Measurements from ENCODE around the gene SNORC.
A peak's percentile ranks its signal among the peaks of the same experiment; 100 is the strongest.

SNORC gene

DNA sequence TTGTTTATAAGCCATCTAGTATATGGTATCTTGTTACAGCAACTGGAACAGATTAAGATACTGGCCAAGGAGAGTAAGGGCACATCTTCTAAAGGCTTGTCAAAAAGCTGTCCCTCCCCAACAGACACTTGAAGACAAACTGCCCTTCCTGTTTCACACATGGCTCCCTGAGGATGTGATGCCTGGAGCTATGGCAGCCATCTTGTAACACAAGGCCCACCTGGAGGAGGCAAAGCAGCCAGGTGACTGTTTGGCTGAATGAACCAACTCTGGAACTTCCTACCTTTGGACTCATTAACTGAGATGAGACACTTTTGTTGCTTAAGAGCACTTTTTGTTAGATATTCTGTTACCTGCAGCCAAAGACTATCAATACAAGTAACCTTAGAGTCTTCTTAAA, 54.4 kb downstream of the SNORC start:
- TF ChIP-seq, protein P1, sequence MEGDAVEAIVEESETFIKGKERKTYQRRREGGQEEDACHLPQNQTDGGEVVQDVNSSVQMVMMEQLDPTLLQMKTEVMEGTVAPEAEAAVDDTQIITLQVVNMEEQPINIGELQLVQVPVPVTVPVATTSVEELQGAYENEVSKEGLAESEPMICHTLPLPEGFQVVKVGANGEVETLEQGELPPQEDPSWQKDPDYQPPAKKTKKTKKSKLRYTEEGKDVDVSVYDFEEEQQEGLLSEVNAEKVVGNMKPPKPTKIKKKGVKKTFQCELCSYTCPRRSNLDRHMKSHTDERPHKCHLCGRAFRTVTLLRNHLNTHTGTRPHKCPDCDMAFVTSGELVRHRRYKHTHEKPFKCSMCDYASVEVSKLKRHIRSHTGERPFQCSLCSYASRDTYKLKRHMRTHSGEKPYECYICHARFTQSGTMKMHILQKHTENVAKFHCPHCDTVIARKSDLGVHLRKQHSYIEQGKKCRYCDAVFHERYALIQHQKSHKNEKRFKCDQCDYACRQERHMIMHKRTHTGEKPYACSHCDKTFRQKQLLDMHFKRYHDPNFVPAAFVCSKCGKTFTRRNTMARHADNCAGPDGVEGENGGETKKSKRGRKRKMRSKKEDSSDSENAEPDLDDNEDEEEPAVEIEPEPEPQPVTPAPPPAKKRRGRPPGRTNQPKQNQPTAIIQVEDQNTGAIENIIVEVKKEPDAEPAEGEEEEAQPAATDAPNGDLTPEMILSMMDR (conservative IDR thresholded peaks at IDR 0.05; ENCODE audit: control insufficient read depth, insufficient read depth, low read depth, low read length) = no peak
- H3K4me3 ChIP-seq (ENCODE audit: control insufficient read depth, low read depth, low read length) = no peak overlapping the region
- no peak for DNase-seq (ENCODE audit: low read depth)

DNA sequence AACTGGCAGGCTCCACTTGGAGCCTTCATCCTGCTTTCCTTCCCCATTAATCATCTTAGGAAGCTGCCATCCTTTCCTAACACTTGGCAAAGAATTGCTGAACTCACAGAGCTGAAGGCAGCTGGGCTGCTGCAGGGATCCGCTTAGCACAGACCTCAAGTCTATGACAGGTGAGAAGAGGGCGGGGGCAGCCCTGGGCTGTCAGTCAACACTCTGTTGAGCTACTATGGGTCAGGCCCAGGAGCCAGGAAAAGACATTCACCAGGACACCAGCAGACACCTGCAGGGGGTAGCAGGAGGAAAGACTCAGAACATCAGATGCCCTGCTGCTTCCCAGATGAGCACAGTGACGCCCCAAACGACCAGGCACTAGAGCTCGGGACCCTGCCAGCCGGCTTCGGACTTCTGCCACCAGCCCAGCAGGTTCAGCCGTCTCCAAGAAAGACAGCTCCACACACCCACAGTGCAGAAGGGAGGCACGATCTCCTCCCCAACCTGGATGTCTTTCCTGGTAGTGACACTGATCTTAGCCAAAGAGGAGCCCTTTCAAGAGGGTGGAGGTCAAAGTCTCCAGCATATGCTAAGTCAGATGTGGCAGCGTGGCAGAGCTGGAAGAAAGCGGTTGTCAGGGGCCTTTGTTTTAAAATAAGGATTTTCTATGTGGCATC, 55.2 kb downstream of the SNORC start:
- TF ChIP-seq, protein P1 (conservative IDR thresholded peaks at IDR 0.05; ENCODE audit: control insufficient read depth, insufficient read depth, low read depth, low read length) = no peak
- DNase-seq (ENCODE audit: low read depth) = no peak
- no peak overlapping the region for H3K4me3 ChIP-seq (ENCODE audit: control insufficient read depth, low read depth, low read length)

DNA sequence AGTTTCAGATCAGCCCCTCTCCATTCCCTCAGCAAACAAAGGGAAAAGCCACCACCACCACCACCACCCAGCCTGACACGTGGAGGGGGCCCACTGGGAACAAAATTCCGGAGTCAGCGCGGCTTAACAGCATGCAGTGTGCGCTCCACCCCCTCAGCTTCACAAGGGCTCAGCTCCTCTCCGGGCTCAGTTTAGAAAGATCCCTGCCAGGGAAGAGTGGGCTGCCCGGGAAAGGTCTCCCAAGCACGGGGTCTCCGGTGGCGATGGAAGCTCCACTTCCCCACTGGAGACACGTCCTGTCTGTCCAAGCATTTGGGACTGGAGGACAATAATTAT, 55.7 kb downstream of the SNORC start:
- DNase-seq (ENCODE audit: low read depth) = no peak
- TF ChIP-seq, protein P1 (conservative IDR thresholded peaks at IDR 0.05; ENCODE audit: control insufficient read depth, insufficient read depth, low read depth, low read length) = no peak
- H3K4me3 ChIP-seq (ENCODE audit: control insufficient read depth, low read depth, low read length) = no peak overlapping the region

DNA sequence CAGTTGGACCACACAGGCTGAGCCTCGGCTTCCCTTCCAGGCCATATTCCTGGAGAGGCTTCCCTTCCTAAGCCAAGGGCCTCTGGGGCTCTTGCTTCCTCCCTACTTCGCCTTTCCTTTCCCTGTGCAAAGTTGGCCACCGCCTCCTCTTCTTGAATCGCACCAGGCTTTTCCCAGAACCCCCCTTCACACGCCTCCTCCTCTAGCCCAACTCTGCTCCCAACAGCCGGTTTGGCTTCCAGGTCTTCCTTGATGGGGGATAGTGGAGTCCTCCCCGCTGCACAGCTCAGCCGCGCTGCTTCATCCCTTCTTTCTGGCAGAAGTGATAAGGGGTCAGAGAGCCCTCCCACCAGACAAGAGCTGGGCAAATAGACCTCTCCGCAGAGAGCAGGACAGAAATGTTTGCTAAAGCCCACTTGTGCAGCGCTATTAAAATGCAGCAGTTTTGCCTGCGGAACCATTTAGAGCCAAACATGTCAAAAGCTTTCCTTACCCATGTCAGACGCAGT, 56.4 kb downstream of the SNORC start:
- no peak overlapping the region for H3K4me3 ChIP-seq (ENCODE audit: control insufficient read depth, low read depth, low read length)
- TF ChIP-seq, protein P1 (conservative IDR thresholded peaks at IDR 0.05; ENCODE audit: control insufficient read depth, insufficient read depth, low read depth, low read length) = no peak
- no peak for DNase-seq (ENCODE audit: low read depth)

DNA sequence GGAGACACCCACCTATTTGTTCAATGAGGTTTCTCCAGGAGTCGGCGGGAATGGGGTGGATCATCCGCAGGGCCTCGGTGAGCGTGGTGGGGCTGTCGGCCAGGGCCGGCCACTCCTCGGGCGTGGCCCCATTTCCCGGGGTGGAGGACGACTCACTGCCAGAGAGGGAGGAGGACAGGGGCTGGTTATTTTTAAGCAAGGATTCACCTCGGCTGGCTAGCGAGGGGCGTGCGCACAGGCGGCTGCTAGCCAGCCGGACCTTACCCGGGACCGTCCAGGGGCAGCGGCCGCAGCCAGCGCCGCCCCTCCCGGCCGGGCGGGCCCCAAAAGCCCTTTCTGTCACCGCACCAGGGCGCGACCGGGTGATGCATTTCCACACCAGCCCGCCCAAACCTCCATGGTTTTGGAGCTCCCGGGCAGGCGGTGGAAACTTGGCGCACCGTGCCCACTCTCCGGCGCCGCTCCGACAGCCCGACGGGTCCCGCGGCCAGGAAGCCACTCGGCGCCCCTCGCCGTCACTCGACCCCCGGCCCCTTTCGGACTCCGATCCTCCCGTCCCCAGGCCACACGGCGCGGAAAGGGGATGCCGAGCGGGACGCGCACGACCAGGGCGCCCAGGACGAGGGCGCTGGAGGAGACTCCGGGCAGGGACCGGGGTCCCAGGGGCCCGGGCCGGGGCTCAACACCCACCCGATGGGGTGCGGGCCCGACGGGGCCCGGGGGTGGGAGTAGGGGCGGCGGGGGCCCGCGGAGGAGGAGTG, 57.1 kb downstream of the SNORC start:
- peak overlapping the region; percentile 7 for H3K4me3 ChIP-seq (ENCODE audit: control insufficient read depth, low read depth, low read length)
- TF ChIP-seq, protein P1 (conservative IDR thresholded peaks at IDR 0.05; ENCODE audit: control insufficient read depth, insufficient read depth, low read depth, low read length) = no peak
- peak; percentile 21 for DNase-seq (ENCODE audit: low read depth)

DNA sequence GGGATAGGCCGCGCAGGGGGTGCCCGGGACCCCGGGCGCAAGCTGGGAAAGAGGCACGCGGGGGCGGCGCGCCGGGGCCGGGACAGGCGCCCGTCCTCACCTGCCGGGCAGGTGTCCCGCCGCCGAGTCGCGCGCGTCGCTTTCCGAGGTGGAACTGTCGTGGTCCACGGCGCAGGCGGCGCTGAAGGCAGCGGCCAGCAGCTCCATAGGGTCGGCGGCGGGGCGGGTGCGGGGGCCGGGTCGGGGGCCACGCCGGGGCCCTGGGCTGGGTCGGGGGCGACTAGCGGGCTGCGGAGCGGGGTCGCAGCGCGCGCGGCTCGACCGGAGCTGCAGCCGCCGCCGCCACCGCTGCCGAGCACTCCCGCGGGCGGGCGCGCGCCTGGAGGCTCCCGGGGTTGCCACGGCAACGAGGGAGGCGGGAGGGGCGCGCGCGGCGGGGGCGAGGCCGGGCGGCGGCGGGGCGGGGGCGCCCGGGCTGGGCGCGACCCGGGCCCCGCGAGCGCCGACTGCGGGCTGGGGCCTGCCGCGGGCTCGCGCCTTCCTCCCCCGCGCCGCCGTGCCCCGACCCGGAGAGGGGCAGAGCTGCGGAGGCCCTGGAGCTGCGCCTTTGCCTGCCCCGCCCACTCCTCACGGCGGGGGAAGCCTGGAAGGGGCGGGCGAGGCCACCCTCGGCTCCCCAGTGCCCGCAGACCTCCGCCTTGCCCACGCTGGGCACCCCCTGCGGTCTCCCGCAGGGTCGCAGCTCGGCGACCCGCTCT, 57.9 kb downstream of the SNORC start:
- no peak overlapping the region for H3K4me3 ChIP-seq (ENCODE audit: control insufficient read depth, low read depth, low read length)
- TF ChIP-seq, protein P1 (conservative IDR thresholded peaks at IDR 0.05; ENCODE audit: control insufficient read depth, insufficient read depth, low read depth, low read length) = no peak
- DNase-seq (ENCODE audit: low read depth) = no peak
